Cardiac muscle cell (in vitro differentiated cells and primary cell): ENCODE measurements around the gene IFI16. TPM values are rescaled to one million over a fixed set of nuclear protein-coding genes. Genes with fewer than 3 reads are reported as not detected.
A peak's percentile ranks its signal among the peaks of the same experiment; 100 is the strongest.

Experiments
- DNase-seq, 2 donors: peaks; one replicate each; pipeline versions ENCODE4 v3.0.0 to v3.0.0-alpha.2; 2010 to 2017; ENCODE audit warnings: low read depth in 1 of 2, low spot score in 1 of 2
- H3K27ac ChIP-seq: fragments of 200-600 bp; sonication (generic); 2 replicates; pipeline ENCODE4 v1.5.1; 2016
- H3K27me3 ChIP-seq: fragments of 200-600 bp; sonication (generic); 2 replicates; pipeline ENCODE4 v1.6.0; 2016; ENCODE audit warnings: control low read depth
- H3K36me3 ChIP-seq: fragments of 200-600 bp; sonication (generic); 2 replicates; pipeline ENCODE4 v1.5.1; 2016; ENCODE audit warnings: control low read depth
- H3K4me1 ChIP-seq: fragments of 200-600 bp; sonication (generic); 2 replicates; pipeline ENCODE4 v1.8.1; 2017; ENCODE audit warnings: low read depth, mild to moderate bottlenecking, mixed run types
- H3K4me3 ChIP-seq: fragments of 200-600 bp; sonication (generic); 2 replicates; pipeline ENCODE4 v1.5.1; 2016; ENCODE audit warnings: mild to moderate bottlenecking
- H3K9me3 ChIP-seq: fragments of 200-600 bp; sonication (generic); 2 replicates; pipeline ENCODE4 v1.5.1; 2017; ENCODE audit warnings: low read depth, mild to moderate bottlenecking, control low read depth
- CTCF ChIP-seq: IDR thresholded peaks from 2 replicates; pipeline ENCODE4 v1.5.1; 2012; ENCODE audit warnings: low read depth, mild to moderate bottlenecking, low read length
- polyA plus RNA-seq: library from polyadenylated mRNA; unstranded; fragments of >200 nt; fragmentation: Nextera tagmentation; extraction: Ambion mirVana; gene quantifications from 2 replicates; pipeline ENCODE4 v1.2.1, GENCODE V29; 2016
- total RNA-seq: library from RNA; depleted of rRNA; stranded (reverse); fragments of >200 nt; gene quantifications from 2 replicates; pipeline ENCODE4 v1.2.3, GENCODE V29; 2016

IFI16 gene
- total and polyA plus RNA-seq, 2 experiments from 2014 or later: 10.5 to 15.0 TPM

DNA sequence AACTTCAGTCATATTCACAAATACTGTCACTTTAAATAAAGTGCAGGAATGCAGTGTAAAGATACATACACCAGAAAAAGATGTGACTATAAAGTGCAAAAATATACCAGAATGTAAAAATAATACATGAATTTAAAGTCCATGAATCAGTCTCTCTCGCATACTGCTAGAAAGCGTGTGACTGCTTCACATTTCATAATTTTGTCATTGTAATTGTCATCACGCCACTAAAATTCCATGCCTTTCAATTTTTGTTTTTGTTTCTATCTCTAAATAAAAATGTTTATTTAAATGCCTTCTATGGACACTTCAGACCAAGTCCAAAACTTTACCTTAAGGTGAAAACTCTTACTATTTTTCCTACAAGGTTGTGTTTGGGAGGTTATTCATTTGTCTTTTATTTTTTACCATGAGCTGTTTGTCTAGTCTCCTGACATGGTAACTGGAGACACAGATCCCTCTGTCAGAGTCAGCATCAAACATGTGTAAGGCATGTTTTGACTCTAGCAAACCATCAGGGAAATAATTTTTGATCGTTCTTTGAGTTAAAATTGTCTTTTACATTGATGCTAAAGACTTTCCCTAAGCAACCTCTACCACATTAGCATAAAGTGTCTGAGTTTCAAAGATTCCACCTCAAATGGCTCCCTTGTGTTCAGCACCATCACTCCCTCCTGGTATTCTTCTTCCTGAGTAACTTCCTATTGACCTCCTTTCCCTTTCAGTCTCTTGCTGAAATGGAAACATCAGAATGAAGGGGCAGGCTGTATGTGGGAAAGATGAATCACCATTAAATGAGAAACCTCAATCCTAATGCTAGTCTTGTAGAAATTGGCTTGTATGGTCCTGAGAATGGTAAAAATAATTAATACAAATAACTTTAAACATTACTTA lies 80.8 kb downstream of the IFI16 start:
- DNase-seq: peak in 1 of 2 donors; percentile 51
- TF ChIP-seq CTCF: no peak

GRCh38 chr1:159091180-159091560 lies 81.5 kb downstream of the IFI16 start:
- TF ChIP-seq CTCF: no peak
- Histone ChIP-seq H3K27ac (no peak overlapping the region), H3K36me3 (no peaks in the 10 kb centered on the region), H3K27me3 (no peaks in the 10 kb centered on the region), H3K4me1 (no peaks in the 10 kb centered on the region), H3K4me3 (no peak overlapping the region), H3K9me3 (no peaks in the 10 kb centered on the region)
- no peak for DNase-seq

More for the DNA sequence above, 80.8 kb downstream of the IFI16 start:
- Histone ChIP-seq H3K4me1 (no peaks in the 10 kb centered on the region), H3K4me3 (no peak overlapping the region), H3K27me3 (no peaks in the 10 kb centered on the region), H3K9me3 (no peaks in the 10 kb centered on the region), H3K27ac (no peak overlapping the region), H3K36me3 (no peaks in the 10 kb centered on the region)

DNA sequence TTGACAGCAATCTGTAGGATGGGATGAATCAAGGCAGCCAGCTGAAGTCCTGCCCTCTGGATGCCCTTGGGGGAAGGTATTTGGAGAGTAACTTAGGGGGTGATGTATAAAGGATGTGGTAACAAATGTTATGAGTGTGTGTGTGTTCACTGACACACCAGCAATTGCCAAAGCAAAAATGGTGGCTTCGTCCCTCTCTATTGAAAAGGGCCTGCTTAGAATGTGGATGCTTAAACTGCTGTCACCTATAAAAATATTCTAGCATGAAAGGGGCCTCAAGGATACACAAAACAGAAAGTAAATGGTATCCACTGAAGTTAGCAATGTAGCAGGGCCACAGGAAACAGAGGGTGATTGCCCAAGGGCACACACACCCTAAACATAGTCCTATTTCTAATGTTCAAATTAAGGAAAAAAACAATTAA lies 81.9 kb downstream of the IFI16 start:
- Histone ChIP-seq H3K27me3 (no peaks in the 10 kb centered on the region), H3K27ac (no peak overlapping the region), H3K9me3 (no peaks in the 10 kb centered on the region), H3K4me1 (no peaks in the 10 kb centered on the region), H3K36me3 (no peaks in the 10 kb centered on the region), H3K4me3 (no peak overlapping the region)
- no peak for TF ChIP-seq CTCF
- DNase-seq: peak in 1 of 2 donors; percentile 57

GRCh38 chr1:159092036-159092760 lies 82.5 kb downstream of the IFI16 start:
- DNase-seq: peak in 1 of 2 donors; percentile 80
- Histone ChIP-seq H3K9me3 (no peaks in the 10 kb centered on the region), H3K36me3 (no peaks in the 10 kb centered on the region), H3K4me3 (no peak overlapping the region), H3K4me1 (no peaks in the 10 kb centered on the region), H3K27me3 (no peaks in the 10 kb centered on the region), H3K27ac (no peak overlapping the region)
- no peak for TF ChIP-seq CTCF

GRCh38 chr1:159098596-159098995 lies 88.9 kb downstream of the IFI16 start:
- no peak overlapping the region for H3K27ac ChIP-seq

More at GRCh38 chr1:159098596-159098995, 88.9 kb downstream of the IFI16 start:
- no peak for DNase-seq
- Histone ChIP-seq H3K4me1 (no peaks in the 10 kb centered on the region), H3K36me3 (no peaks in the 10 kb centered on the region), H3K4me3 (no peak overlapping the region), H3K9me3 (no peaks in the 10 kb centered on the region), H3K27me3 (no peaks in the 10 kb centered on the region)
- no peak for TF ChIP-seq CTCF
